Suprapubic skin (tissue), 4 donors: ENCODE results near the gene NAIF1.

Experiments
- EP300 ChIP-seq: sonication (generic); formaldehyde crosslinking; IDR thresholded peaks from one replicate; pipeline ENCODE4 v1.6.1; 2017; ENCODE audit warnings: antibody characterized with exemption
- POLR2A ChIP-seq, 2 donors: fragments of 450-650 bp; IDR thresholded peaks; one replicate each; pipeline ENCODE4 v1.6.1; 2017; ENCODE audit warnings: antibody characterized with exemption in 2 of 2, mild to moderate bottlenecking in 2 of 2, moderate library complexity in 2 of 2
- POLR2AphosphoS5 ChIP-seq, 3 donors: sonication (generic); formaldehyde crosslinking; IDR thresholded peaks; one replicate each; pipeline ENCODE4 v1.6.1; 2017; ENCODE audit warnings: antibody characterized with exemption in 3 of 3
- TF ChIP-seq, protein P1 (sequence below), 2 donors: fragments of 200-600 bp in 1 of 2; fragments of 450-650 bp in 1 of 2; sonication (generic) in 1 of 2; IDR thresholded peaks; one replicate each; pipeline ENCODE4 v1.5.1; 2016 to 2019; ENCODE audit warnings: antibody characterized with exemption in 2 of 2, mild to moderate bottlenecking in 1 of 2, moderate library complexity in 1 of 2

DNA sequence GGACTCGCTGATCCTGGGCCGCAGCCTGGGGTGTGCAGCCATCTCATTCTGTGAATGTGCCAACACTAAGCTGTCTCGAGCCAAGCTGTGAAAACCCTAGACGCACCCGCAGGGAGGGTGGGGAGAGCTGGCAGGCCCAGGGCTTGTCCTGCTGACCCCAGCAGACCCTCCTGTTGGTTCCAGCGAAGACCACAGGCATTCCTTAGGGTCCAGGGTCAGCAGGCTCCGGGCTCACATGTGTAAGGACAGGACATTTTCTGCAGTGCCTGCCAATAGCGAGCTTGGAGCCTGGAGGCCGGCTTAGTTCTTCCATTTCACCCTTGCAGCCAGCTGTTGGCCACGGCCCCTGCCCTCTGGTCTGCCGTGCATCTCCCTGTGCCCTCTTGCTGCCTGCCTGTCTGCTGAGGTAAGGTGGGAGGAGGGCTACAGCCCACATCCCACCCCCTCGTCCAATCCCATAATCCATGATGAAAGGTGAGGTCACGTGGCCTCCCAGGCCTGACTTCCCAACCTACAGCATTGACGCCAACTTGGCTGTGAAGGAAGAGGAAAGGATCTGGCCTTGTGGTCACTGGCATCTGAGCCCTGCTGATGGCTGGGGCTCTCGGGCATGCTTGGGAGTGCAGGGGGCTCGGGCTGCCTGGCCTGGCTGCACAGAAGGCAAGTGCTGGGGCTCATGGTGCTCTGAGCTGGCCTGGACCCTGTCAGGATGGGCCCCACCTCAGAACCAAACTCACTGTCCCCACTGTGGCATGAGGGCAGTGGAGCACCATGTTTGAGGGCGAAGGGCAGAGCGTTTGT lies 40.5 kb upstream of the NAIF1 start:
- TF ChIP-seq POLR2A (IDR thresholded peaks at IDR 0.05) = no peak
- TF ChIP-seq, protein P1, sequence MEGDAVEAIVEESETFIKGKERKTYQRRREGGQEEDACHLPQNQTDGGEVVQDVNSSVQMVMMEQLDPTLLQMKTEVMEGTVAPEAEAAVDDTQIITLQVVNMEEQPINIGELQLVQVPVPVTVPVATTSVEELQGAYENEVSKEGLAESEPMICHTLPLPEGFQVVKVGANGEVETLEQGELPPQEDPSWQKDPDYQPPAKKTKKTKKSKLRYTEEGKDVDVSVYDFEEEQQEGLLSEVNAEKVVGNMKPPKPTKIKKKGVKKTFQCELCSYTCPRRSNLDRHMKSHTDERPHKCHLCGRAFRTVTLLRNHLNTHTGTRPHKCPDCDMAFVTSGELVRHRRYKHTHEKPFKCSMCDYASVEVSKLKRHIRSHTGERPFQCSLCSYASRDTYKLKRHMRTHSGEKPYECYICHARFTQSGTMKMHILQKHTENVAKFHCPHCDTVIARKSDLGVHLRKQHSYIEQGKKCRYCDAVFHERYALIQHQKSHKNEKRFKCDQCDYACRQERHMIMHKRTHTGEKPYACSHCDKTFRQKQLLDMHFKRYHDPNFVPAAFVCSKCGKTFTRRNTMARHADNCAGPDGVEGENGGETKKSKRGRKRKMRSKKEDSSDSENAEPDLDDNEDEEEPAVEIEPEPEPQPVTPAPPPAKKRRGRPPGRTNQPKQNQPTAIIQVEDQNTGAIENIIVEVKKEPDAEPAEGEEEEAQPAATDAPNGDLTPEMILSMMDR (IDR thresholded peaks at IDR 0.05) = no peak
- no peak for TF ChIP-seq POLR2AphosphoS5 (IDR thresholded peaks at IDR 0.05)
- no peak for TF ChIP-seq EP300
